ENCODE data around the gene KRT3.

DNA sequence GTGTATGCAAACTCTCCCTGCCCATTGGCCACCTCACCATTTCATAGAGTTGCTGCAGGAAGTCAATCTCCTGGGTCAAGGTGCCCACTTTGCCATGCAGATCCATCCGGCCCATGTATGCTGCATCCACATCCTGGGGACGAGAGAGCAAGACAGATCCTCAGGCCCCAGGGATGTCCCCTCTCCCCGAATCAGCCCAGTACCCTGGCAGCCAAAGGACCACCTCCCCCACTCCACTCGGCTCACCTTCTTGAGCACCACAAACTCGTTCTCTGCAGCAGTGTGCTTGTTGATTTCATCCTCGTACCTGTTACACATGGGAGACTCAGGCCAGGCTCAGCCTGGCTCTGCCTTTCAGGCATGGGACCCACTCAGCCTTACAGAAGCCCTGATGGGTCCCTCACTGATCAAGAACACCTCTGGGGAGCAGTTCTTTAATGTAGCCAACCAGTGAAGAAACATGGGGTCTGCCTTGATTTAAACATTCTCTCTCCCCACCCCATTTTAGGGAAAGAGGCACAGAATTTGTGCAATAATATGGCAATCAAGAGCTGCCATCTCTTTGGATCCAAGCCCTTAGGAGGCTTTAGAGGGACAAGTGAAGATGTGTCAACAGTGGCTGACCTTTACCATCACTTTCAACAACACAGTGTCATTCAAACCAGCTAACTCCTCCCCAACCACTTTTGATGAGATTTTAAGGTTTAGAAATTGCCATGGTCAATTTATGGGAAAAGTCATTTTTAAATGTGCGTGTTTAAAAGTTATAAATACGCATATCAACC, 34.3 kb upstream of the KRT3 start:
- TF ChIP-seq, protein P1, sequence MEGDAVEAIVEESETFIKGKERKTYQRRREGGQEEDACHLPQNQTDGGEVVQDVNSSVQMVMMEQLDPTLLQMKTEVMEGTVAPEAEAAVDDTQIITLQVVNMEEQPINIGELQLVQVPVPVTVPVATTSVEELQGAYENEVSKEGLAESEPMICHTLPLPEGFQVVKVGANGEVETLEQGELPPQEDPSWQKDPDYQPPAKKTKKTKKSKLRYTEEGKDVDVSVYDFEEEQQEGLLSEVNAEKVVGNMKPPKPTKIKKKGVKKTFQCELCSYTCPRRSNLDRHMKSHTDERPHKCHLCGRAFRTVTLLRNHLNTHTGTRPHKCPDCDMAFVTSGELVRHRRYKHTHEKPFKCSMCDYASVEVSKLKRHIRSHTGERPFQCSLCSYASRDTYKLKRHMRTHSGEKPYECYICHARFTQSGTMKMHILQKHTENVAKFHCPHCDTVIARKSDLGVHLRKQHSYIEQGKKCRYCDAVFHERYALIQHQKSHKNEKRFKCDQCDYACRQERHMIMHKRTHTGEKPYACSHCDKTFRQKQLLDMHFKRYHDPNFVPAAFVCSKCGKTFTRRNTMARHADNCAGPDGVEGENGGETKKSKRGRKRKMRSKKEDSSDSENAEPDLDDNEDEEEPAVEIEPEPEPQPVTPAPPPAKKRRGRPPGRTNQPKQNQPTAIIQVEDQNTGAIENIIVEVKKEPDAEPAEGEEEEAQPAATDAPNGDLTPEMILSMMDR (IDR thresholded peaks at IDR 0.05), result no peak
- no peak for TF ChIP-seq POLR2AphosphoS5 (IDR thresholded peaks at IDR 0.05; ENCODE audit: low read depth, low read length)

All from Panc1 (cell line).